ENCODE results near the gene VGF.

Gene VGF

GRCh38 chr7:101161692-101162471 lies 3.5 kb downstream of the VGF start:
- POLR2A ChIA-PET: interaction anchor here (0.8 kb wide), 2 partner anchors 20 to 42 kb away, joined by 3 read pairs; no protein-coding TSS in a partner anchor
- H3K9me3 ChIP-seq (ENCODE audit: control insufficient read depth, insufficient read depth, low read depth, low read length): no peaks in the 10 kb centered on the region
- CTCF ChIA-PET: interaction anchor here (1.3 kb wide), 1 partner anchor 18 kb away, joined by 8 read pairs; no protein-coding TSS in a partner anchor
- H3K4me3 ChIP-seq (ENCODE audit: low read depth, low read length): no peak overlapping the region
- H3K4me1 ChIP-seq (ENCODE audit: control insufficient read depth, insufficient read depth, low read length): peaks cover 14% of the 10 kb centered on the region
- H3K36me3 ChIP-seq (ENCODE audit: control insufficient read depth in 2 of 2, insufficient read depth in 1 of 2, low read length in 2 of 2): peaks cover 3 to 17% of the 10 kb centered on the region in 2 experiments; a peak in 2 of 3 replicates
- H3K27ac ChIP-seq (ENCODE audit: extremely low read depth, low read depth, low read length): no peak overlapping the region
- TF ChIP-seq ZNF677 (tag by site-specific recombination; IDR thresholded peaks at IDR 0.05): no peak
- TF ChIP-seq SP2 (tag by site-specific recombination; IDR thresholded peaks at IDR 0.05): no peak
- peak; percentile 99 for TF ChIP-seq ZNF121 (tag by site-specific recombination; IDR thresholded peaks at IDR 0.05)
- TF ChIP-seq ZNF362 (tag by site-specific recombination; IDR thresholded peaks at IDR 0.05): peak; percentile 59; the same call in 1 of the 2 replicates
- TF ChIP-seq PRDM10 (tag by site-specific recombination; IDR thresholded peaks at IDR 0.05): peak; percentile 80
- TF ChIP-seq ZNF157 (tag by site-specific recombination; IDR thresholded peaks at IDR 0.05): no peak

- Histone ChIP-seq H3K36me3 (ENCODE audit: control insufficient read depth in 2 of 2, insufficient read depth in 1 of 2, low read length in 2 of 2) (peaks cover 3 to 17% of the 10 kb centered on the region in 2 experiments; a peak in 2 of 3 replicates), H3K4me1 (ENCODE audit: control insufficient read depth, insufficient read depth, low read length) (peaks cover 11% of the 10 kb centered on the region), H3K4me3 (ENCODE audit: low read depth, low read length) (no peak overlapping the region), H3K9me3 (ENCODE audit: control insufficient read depth, insufficient read depth, low read depth, low read length) (no peaks in the 10 kb centered on the region), H3K27ac (ENCODE audit: extremely low read depth, low read depth, low read length) (no peak overlapping the region)
- TF ChIP-seq ZNF398 (tag by site-specific recombination; IDR thresholded peaks at IDR 0.05) (peak; percentile 37; the same call in 1 of the 2 replicates), ZNF501 (tag by site-specific recombination; IDR thresholded peaks at IDR 0.05) (no peak)
- CTCF ChIA-PET: interaction anchor here (1.3 kb wide), 1 partner anchor 17 kb away, joined by 8 read pairs; no protein-coding TSS in a partner anchor
- POLR2A ChIA-PET: interaction anchor here (0.6 kb wide), 3 partner anchors 23 to 271 kb away, joined by 3 to 4 read pairs (median 3); no protein-coding TSS in a partner anchor
Observed at GRCh38 chr7:101160910-101161309, 4.5 kb downstream of the VGF start.

- H3K4me1 ChIP-seq (ENCODE audit: control insufficient read depth, insufficient read depth, low read length): peaks cover 13% of the 10 kb centered on the region
- no peak overlapping the region for H3K27ac ChIP-seq (ENCODE audit: extremely low read depth, low read depth, low read length)
- ChIA-PET POLR2A (interaction anchor here (0.6 kb wide), 3 partner anchors 22 to 270 kb away, joined by 3 to 4 read pairs (median 3); no protein-coding TSS in a partner anchor), CTCF (interaction anchor here (8.6 kb wide), 1 partner anchor 16 kb away, joined by 84 read pairs; no protein-coding TSS in a partner anchor)
- no peaks in the 10 kb centered on the region for H3K9me3 ChIP-seq (ENCODE audit: control insufficient read depth, insufficient read depth, low read depth, low read length)
- H3K4me3 ChIP-seq (ENCODE audit: low read depth, low read length): no peak overlapping the region
- peaks cover 3 to 17% of the 10 kb centered on the region in 2 experiments; a peak in 2 of 3 replicates for H3K36me3 ChIP-seq (ENCODE audit: control insufficient read depth in 2 of 2, insufficient read depth in 1 of 2, low read length in 2 of 2)
- TF ChIP-seq ZBTB6 (tag by site-specific recombination; IDR thresholded peaks at IDR 0.05): no peak
- no peak for TF ChIP-seq YY1 (tag by site-specific recombination; IDR thresholded peaks at IDR 0.05)
- no peak for TF ChIP-seq ZNF623 (tag by site-specific recombination; IDR thresholded peaks at IDR 0.05)
- TF ChIP-seq ZNF10 (tag by site-specific recombination; IDR thresholded peaks at IDR 0.05): no peak
- no peak for TF ChIP-seq ZNF558 (tag by site-specific recombination; IDR thresholded peaks at IDR 0.05)
- no peak for TF ChIP-seq KLF10 (tag by site-specific recombination; IDR thresholded peaks at IDR 0.05)
- TF ChIP-seq ZNF433 (tag by site-specific recombination; IDR thresholded peaks at IDR 0.05; ENCODE audit: low read depth): no peak
- TF ChIP-seq ZFP41 (tag by site-specific recombination; IDR thresholded peaks at IDR 0.05; ENCODE audit: borderline replicate concordance): no peak
- TF ChIP-seq KLF9 (tag by site-specific recombination; IDR thresholded peaks at IDR 0.05; ENCODE audit: low read depth): no peak
- TF ChIP-seq ZNF639 (tag by site-specific recombination; IDR thresholded peaks at IDR 0.05): no peak
Observed at GRCh38 chr7:101159696-101160674, 5.4 kb downstream of the VGF start.

Measured in HEK293 (cell line).